AG09309 (cell line): ENCODE data around the gene GPR156.

Source experiments
- DNase-seq: peaks from one replicate; pipeline ENCODE4 v3.0.0-alpha.2; 2010; ENCODE audit warnings: low read depth
- H3K4me3 ChIP-seq: 2 replicates; pipeline ENCODE4 v1.5.1; 2011; ENCODE audit warnings: mild to moderate bottlenecking, low read depth, low read length, moderate library complexity; ENCODE audit not compliant: control insufficient read depth
- CTCF ChIP-seq: IDR thresholded peaks from 2 replicates; pipeline ENCODE4 v1.5.1; 2011; ENCODE audit warnings: mild to moderate bottlenecking, low read depth, low read length, inconsistent platforms; ENCODE audit not compliant: insufficient read depth, control insufficient read depth; ENCODE audit errors: missing control alignments

Gene GPR156

GRCh38 chr3:120174811-120175539 lies 110.0 kb downstream of the GPR156 start:
- no peak for TF ChIP-seq CTCF
- H3K4me3 ChIP-seq = no peak overlapping the region
- DNase-seq = no peak

- no peak for DNase-seq
- no peak for TF ChIP-seq CTCF
These were observed 111.9 kb downstream of the GPR156 start for GRCh38 chr3:120173056-120173675.

GRCh38 chr3:120172070-120172469 lies 113.0 kb downstream of the GPR156 start:
- TF ChIP-seq CTCF = no peak
- DNase-seq = no peak
- H3K4me3 ChIP-seq = no peak overlapping the region

More at GRCh38 chr3:120173056-120173675, 111.9 kb downstream of the GPR156 start:
- H3K4me3 ChIP-seq = no peak overlapping the region

- no peak for TF ChIP-seq CTCF
- H3K4me3 ChIP-seq = no peak overlapping the region
- no peak for DNase-seq
These were observed 113.7 kb downstream of the GPR156 start for GRCh38 chr3:120171134-120171873.

GRCh38 chr3:120170223-120170622 lies 114.8 kb downstream of the GPR156 start:
- TF ChIP-seq CTCF = no peak
- no peak for DNase-seq
- H3K4me3 ChIP-seq = no peak overlapping the region

- TF ChIP-seq CTCF = no peak
- no peak for DNase-seq
- H3K4me3 ChIP-seq = no peak overlapping the region
These were observed 115.6 kb downstream of the GPR156 start for GRCh38 chr3:120169407-120169806.
